Right ventricle myocardium inferior (tissue), 1 donor: ENCODE data around the gene NDUFB4. TPM values are rescaled to one million over a fixed set of nuclear protein-coding genes. Genes with fewer than 3 reads are reported as not detected.
"Not testable (repeated sequence)": the region's sequence is repeated elsewhere in the genome, so short reads cannot be mapped to it uniquely, and the experiment has no call there.

ENCODE experiments used
- ATAC-seq: fragments of 200-7000 bp; cut with Tn5 transposase; one replicate; pipeline ENCODE4 v1.9.1; 2020; ENCODE audit warnings: mild to moderate bottlenecking, moderate library complexity
- DNase-seq: peaks from one replicate; pipeline ENCODE4 v3.0.0; 2021; ENCODE audit errors: missing footprints
- intact Hi-C: fragments of 100-400 bp; cut with DNase I; formaldehyde crosslinking; loops from one replicate; pipeline ENCODE4 v1.11.0; 2022
- total RNA-seq: library from RNA; stranded (reverse); fragmentation: NEBNext Ultra II Directional; extraction: Animal tissue kit (Norgen Biotek cat#: 25700); gene quantifications from one replicate; pipeline ENCODE4 v1.2.1, GENCODE V29; 2021
- donor health status: DM: no; HTN: yes; CAD: no; lungs with severe emphysema.

NDUFB4 gene
- total RNA-seq, 1 donor from 2014 or later = 629 TPM

DNA sequence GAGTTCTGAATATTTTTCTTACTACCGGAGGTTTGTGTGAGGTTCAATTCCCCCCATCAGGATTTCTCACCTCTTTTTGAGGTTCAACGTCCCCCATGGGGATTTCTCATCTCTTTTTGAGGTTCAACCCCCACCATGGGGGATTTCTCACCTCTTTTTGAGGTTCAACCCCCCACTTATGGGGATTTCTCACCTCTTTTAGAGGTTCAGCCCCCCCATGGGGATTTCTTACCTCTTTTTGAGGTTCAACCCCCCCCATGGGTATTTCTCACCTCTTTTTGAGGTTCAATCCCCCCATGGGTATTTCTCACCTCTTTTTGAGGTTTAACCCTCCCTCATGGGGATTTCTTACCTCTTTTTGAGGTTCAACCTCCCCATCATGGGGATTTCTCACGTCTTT lies 26.3 kb downstream of the NDUFB4 start:
- DNase-seq (no peak), ATAC-seq (no peak)
- intact Hi-C loops = no loop called here

DNA sequence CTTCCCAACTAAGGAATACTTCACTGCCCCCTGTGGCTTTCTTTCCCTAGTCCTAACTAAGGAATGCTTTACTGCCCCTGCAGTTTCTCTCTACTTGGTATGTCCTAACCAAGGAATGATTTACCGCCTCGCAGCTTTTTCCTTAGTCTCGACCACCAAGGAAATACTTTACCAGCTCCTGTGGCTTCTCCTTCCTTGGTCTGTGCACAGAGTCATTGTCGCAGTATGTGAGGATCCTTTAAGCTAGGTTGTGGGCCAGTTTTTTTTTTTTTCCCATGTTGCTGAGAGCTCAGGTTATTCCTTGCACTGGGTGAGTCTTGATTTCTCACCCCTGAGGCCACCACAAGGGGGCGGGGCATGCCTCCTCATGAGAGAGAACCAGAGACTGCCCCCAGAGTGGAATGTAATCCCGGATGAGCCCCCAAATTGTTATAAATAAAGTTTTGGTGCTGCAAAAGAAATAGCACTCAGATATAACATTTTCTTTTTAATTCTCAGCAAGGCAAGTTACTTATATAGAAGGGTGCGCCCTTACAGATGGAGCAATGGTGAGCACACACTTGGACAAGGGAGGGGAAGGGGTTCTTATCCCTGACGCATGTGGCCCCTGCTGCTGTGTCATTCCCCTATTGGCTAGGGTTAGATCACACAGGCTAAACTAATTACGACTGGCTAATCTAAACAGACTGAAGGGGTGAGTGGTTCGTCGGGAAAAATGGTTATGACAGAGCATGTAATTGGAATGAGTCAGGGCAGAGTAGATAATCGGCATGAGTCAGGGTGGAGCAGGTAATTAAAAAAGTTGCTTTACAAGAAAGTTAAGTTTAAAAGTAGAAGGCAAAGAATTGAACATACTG lies 27.0 kb downstream of the NDUFB4 start:
- no peak for DNase-seq
- intact Hi-C loops = no loop called here
- no peak for ATAC-seq

DNA sequence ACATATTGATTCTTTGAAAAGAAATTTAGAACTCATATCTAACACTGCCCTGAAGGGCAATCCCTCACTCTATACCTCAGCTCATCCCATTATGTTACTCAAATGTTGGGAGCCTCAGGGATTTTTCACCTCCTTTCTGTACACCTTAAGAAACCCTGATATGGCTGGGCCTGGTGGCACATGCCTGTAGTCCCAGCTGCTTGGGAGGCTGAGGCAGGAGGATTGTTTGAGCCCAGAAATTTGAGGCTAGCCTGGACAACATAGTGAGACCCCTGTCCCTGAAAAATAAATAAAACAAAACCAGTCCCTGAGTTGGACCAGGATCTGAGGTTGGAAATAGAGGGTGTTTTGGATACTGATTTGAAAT lies 27.6 kb downstream of the NDUFB4 start:
- intact Hi-C loops = no loop called here
- ATAC-seq = no peak

DNA sequence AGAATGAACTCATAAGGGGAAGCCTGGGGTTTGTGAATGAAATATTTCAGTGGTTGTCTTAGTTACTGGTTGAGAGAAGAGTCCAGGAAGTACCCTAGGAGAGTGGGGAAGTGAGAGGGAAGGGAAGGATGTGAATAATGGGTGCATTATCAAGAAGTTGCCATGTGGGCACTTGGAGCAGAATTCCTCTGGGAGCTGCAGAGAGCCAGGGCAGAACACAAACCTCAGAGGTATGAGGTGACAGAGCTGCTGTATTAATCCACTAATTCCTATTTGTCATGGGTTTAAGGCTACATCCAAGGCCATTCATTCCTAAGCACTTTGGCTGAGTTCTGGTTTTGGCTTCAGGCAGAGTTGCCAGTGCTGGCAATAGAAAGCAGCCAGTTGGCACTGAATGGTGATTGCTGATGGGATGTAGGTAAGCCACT lies 29.0 kb downstream of the NDUFB4 start:
- no peak for DNase-seq
- intact Hi-C loops = no loop called here

More for the DNA sequence above, 27.6 kb downstream of the NDUFB4 start:
- no peak for DNase-seq

DNA sequence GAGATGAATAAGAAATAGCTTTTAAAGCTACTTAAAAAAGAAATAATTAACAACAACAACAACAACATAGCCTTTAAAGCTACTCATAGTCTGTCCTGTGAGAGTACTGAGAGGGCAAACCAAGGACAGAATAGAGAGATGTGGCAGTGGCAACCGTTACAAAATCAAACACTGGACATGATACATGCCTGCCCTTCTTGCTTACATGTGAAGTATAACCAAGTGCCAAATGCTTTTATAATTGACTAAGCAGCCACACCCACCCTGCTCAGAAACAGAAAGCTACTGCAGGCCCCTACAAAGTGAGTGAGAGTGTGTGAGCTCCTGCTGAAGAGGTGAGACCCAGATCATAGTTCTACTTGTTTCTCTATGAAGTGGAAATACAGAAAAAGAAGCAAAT lies 38.4 kb downstream of the NDUFB4 start:
- ATAC-seq (no peak), DNase-seq (no peak)
- intact Hi-C loops = no loop called here

More for the DNA sequence above, 29.0 kb downstream of the NDUFB4 start:
- ATAC-seq = no peak

DNA sequence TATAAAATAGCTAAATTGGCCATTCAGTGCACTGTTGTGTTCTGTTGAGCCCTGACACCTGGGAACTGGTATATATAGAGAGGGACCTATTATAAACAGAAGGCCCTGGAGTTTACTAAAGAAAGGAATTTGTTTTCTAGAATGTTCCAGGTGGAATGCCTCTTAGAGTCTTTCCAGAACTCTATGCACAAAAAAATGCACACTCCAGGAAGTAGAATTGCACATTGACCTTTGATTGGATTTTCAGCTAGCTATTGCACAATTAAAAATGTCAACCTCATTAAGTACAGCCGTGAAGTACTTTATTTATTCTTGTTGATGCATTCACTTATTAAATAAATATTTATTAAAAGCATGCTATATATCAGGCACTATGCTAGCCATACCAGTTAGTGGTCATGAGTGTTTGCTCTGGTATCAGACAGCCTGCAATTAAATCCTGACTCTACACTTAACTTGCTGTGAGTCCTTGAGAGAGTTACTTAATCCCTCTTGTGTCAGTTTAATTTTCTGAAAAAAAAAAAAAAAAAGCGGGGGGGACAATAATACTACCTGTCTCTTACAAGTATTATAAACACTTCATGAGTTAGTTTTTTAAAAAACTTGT lies 40.8 kb downstream of the NDUFB4 start:
- ATAC-seq = no peak
- intact Hi-C loops = no loop called here
- no peak for DNase-seq

DNA sequence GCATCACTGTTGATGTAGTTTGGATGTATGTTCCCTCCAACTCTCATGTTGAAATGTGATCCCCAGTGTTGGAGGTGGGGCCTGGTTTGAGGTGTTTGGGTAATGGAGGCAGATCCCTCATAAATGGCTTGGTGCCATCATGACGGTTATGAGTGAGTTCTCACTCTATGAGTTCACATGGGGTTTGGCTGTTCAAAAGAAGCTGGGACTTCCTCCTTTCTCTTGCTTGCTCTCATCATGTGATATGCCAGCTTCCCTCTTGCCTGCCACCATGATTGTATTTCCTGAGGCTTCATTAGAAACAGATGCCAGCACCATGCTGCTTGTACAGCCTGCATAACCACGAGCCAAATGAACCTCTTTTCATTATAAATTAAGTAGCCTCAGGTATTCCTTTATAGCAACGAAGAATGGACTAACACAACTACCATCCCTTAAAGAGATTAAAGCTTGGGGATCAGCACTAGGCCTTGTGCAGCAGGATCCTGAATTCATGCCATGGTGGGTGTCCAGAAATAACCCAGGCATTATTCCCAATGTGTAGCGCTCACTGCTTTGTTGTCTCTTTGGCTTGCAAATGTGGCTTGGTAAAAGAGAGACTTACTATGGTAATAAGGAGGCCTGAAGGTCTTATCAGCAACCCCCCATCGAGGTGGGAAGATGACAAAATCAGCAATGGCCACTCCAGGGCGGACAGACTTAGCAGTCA lies 41.9 kb downstream of the NDUFB4 start:
- peak; percentile 28 for ATAC-seq
- intact Hi-C loops = no loop called here
- no peak for DNase-seq

DNA sequence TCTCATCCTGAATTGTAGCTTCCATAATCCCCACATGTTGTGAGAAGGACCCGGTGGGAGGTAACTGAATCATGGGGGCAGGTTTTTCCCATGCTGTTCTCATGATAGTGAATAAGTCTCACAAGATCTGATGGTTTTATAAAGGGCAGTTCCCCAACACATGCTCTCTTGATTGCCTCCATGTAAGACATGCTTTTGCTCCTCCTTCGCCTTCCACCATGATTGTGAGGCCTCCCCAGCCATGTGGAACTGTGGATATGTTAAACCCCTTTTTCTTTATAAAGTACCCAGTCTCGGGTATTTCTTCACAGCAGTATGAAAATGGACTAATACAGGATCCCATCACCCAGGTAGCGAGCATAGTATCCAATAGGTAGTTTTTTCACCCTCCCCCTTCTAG lies 42.7 kb downstream of the NDUFB4 start:
- ATAC-seq, DNase-seq, intact Hi-C loops: not testable (repeated sequence)

DNA sequence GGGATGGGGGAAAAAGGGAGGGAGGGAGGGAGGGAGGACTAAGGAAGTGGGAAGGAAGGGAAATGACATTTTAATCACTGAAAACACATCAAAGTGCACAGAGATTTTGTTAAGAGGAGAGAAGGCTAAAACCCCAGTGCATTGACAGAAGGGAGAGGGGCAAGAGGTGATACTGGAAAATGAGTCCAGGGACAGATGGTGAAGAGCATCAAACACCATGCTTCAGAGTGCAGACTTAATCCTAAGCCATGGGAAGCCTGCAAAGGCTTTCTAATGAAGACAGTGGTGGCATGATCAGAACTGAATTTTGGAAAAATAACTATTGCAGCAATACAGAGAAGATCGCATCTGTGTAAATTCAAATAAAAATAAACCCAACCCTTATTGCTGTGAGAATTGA lies 44.1 kb downstream of the NDUFB4 start:
- intact Hi-C loops = no loop called here
- DNase-seq (no peak), ATAC-seq (no peak)

DNA sequence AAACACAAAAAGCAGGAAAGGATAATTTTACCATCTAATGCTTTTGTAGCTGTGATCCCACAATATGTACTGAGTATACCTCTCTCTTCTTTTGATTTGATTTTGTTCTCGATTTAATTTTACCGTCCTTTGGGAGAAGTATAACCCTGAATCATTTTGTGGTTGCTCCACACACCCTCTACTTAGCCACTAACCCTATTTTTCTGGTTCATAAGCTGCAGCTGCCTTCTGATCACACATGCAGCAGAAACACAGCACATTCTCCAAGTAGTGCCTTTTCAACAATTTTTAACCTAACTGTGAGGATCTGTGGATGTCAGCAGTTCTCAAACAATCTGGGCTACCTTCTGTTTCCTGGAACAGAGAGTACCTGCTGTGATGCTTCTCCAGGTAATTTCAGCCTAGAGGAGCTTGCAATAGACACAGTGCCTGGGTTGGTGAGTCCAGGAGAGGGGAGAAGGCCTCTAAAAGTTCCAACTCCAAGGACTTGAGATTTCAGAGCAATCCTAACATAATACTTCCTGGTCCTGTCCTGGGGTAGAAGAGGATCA lies 45.6 kb downstream of the NDUFB4 start:
- intact Hi-C loops = no loop called here
- no peak for ATAC-seq
- DNase-seq = no peak

DNA sequence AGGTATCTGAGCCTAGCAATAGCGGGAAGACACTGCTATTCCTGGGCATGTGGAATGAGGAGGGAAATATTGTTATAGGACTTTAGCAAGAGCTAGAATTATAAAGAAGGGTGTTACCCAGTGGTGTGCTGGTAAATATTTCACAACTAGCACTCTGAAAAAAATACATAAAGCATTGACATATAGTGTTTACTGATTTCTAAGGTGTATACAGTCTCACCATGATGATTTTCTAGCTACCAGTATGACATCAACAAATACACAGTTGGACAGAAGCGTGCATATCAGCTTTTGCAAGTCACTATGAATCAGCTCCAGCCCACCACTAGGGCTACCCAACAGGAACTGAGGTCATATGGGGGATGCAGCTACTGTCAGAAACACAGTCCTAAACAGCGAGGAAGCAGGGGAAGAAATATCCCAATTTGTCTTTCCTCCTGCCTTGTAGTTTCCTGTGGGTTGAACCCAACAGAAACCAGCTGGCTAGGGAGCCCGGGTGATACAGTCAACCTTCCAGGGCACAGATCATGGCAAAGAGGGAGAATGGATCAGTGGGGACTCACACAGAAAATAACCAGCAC lies 46.3 kb downstream of the NDUFB4 start:
- DNase-seq = no peak
- ATAC-seq = no peak
- intact Hi-C loops = no loop called here

DNA sequence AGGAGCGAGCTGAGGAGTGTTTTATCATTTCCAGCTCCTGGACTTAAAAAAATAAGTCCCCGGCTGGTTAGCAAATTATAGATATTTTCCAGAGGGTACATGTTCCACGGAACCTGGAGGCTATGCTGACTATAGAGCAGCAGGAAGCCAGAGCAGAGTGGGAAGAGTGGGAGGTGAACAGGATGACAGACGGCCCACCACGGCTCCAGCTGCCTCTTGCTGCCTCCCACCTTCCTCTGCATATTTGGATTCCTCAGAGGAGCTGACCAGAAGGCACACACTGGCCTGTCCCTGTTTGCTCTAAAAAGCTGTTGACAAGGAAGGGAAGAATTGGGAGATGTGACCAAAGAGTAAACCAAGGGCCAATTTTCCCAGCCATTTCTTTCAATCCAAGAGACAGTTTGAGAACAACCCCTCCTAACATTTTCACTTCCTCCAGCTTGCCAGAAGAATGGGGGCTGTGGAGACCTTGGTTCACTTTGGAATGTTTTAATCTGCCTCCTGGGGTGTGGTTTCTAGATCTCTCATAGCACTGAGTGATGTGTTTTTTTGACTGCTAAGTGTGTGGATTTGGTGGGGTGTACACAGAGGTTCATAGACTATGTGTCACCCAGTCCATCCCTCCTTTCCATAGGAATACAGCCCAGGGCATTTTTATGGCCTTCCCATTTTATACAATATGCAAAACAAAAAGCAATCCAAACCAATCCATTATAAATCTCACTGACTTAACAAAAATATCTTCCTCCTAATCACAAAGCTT lies 49.1 kb downstream of the NDUFB4 start:
- DNase-seq (no peak), ATAC-seq (no peak)
- intact Hi-C loops = no loop called here

DNA sequence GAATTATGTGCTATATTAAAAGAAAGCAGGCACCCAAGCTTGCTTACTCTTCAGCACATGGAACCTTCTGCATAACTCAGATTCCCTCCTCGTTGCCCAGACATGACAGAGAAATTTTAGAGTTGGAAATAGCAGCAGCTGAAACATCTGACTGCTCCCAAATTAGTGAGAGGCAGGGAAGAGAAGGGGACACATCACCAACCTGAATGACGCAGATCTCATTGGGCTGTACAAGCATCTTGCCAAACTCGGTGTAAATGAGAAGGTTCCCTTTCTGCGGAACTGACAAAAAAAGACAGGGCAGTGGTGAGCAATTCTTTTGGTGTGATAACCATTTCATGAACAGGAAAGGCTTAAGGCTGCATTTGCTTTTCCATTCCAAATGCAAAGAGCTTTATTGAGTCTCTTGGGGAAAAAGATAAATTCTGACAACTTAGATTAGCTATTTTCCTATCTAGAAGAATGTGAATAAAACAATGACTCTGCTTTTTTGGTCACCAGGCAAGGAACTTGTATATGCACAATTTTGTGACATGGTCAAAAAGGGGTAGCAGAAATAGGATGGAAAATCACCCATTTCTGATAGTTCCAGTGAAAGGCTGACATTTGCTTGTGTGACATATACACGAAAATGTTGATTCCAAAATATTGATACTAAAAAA lies 50.8 kb downstream of the NDUFB4 start:
- ATAC-seq = no peak
- intact Hi-C loops = no loop called here
- DNase-seq = no peak

DNA sequence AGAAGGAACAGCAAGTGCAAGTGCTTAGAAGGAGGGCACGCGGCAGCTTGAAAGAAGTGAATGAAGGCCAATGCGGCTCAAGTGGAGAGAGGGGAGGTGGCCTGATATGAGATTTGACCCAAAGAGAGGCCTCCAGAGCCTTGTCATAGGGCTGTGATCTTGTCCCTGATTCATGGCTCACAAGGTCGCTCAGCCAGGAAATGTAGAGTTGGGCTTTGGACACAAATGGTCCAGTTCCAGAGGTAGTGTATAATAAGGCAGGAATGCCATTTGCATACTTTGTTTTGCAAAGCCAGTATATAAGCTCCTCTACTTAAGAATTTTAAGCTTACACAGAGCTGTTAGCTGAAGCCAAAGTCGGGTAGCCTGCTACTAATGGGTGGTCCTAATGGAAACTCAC lies 52.2 kb downstream of the NDUFB4 start:
- no peak for ATAC-seq
- DNase-seq = no peak
- intact Hi-C loops = no loop called here

DNA sequence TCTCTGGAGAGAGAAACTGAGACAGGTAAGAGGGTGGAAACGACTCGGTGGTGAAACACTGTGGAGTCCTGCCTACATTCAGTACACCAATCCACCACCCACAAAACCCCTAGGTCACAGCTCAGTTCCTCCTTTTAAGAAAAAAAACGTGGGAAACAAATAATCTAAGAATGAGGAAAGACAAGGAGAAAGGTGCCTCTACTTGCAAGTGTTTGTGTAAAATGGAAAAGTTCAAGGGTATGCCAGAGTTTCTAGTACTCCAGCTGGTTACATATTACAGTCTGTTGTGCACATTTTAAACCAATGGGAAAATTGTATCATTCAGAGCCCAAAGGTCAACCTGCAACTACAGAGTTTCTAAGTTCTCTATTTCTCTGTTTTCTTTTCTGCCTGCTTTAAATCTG lies 53.7 kb downstream of the NDUFB4 start:
- no peak for ATAC-seq
- intact Hi-C loops = no loop called here
- no peak for DNase-seq

DNA sequence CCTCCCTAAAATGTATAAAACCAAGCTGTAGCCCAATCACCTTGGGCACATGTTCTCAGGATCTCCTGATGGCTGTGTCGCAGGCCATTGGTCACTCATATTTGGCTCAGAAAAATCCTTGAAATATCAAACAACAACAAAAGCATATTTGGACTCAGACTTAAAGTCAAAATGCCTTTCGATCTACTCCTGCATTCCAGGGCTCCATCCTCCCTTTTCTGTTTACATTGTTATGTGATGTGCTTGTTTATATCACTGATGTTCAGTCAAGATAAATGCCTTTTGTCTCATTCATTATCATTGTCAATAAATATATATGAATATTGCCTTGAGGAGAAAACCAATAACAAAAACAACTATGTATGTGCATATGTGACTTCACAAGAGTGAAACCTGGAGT lies 54.2 kb downstream of the NDUFB4 start:
- intact Hi-C loops = no loop called here
- DNase-seq = no peak

More for the DNA sequence above, 54.2 kb downstream of the NDUFB4 start:
- no peak for ATAC-seq
